Kidney (tissue), 14 donors: ENCODE results near the gene TSR1. TPM values are rescaled to one million over a fixed set of nuclear protein-coding genes. Genes with fewer than 3 reads are reported as not detected.

Source experiments
- DNase-seq, 5 donors: peaks; one replicate each; pipeline ENCODE4 v3.0.0-alpha.2; 2013 to 2020
- FAIRE-seq: peaks from 2 replicates; lab custom pipeline; 2012; peaks lifted over from hg19 to GRCh38; lab: Jason Lieb, UNC
- H3K27ac ChIP-seq, 2 donors: one replicate each; pipeline ENCODE4 v1.7.0; 2013; ENCODE audit warnings: low read depth in 2 of 2, low read length in 2 of 2, inconsistent platforms in 1 of 2
- H3K27me3 ChIP-seq: one replicate; pipeline ENCODE4 v1.7.1; 2013; ENCODE audit warnings: low read length, inconsistent platforms; ENCODE audit not compliant: control insufficient read depth, insufficient read depth
- H3K36me3 ChIP-seq, 3 donors: one replicate each; pipeline versions ENCODE4 v1.7.0 to v1.7.1; 2013; ENCODE audit warnings: low read length in 3 of 3, control low read depth in 1 of 3, inconsistent platforms in 1 of 3; ENCODE audit not compliant: insufficient read depth in 3 of 3, control insufficient read depth in 2 of 3
- H3K4me1 ChIP-seq, 3 donors: one replicate each; pipeline versions ENCODE4 v1.7.0 to v1.7.1; 2013; ENCODE audit warnings: low read length in 3 of 3, inconsistent platforms in 1 of 3, low read depth in 1 of 3; ENCODE audit not compliant: control insufficient read depth in 2 of 3, insufficient read depth in 2 of 3
- H3K4me3 ChIP-seq, 3 donors: one replicate each; pipeline versions ENCODE4 v1.7.0 to v1.8.1; 2013; ENCODE audit warnings: low read length in 3 of 3, control low read depth in 1 of 3, inconsistent platforms in 1 of 3
- H3K9ac ChIP-seq, 3 donors: one replicate each; pipeline versions ENCODE4 v1.7.0 to v1.7.1; 2013; ENCODE audit warnings: low read length in 3 of 3, control low read depth in 1 of 3, inconsistent platforms in 1 of 3
- H3K9me3 ChIP-seq, 3 donors: one replicate each; pipeline versions ENCODE4 v1.7.0 to v1.7.1; 2013; ENCODE audit warnings: low read length in 3 of 3, control low read depth in 1 of 3, inconsistent platforms in 1 of 3; ENCODE audit not compliant: control insufficient read depth in 2 of 3, insufficient read depth in 1 of 3
- intact Hi-C: fragments of 100-400 bp; cut with DNase I; formaldehyde crosslinking; loops from one replicate; pipeline ENCODE4 v1.11.1; 2022
- polyA plus RNA-seq: library from polyadenylated mRNA; stranded (reverse); fragments of 350-450 nt; fragmentation: Illumina TruSeq; extraction: RNeasy Lipid Tissue Mini Kit (QIAGEN cat#74804); gene quantifications from one replicate; pipeline ENCODE4 v1.2.3, GENCODE V29; 2014; ENCODE audit warnings: low read depth, low replicate concordance; ENCODE audit not compliant: insufficient read depth
- total RNA-seq: library from RNA; stranded (reverse); fragmentation: NEBNext Ultra II Directional; extraction: Animal tissue kit (Norgen Biotek cat#: 25700); gene quantifications from one replicate; pipeline ENCODE4 v1.2.1, GENCODE V29; 2021
- TF ChIP-seq, protein P1 (sequence below): IDR thresholded peaks from 3 replicates; pipeline ENCODE4 v1.5.1; 2012; ENCODE audit warnings: mild to moderate bottlenecking, moderate library complexity, borderline replicate concordance; ENCODE audit not compliant: insufficient read depth; ENCODE audit errors: extremely low read depth
- donor health status: control.
- donor health status: control.
- donor health status: control.
- donor health status: control.
- donor health status: control.
- donor health status: DM: yes; HTN: yes; CAD: no.
- donor health status: Normal renal cell carcinoma (clear cell type).

Gene TSR1
- total and polyA plus RNA-seq, 2 donors from 2014 or later = 9.1 to 24.4 TPM

DNA sequence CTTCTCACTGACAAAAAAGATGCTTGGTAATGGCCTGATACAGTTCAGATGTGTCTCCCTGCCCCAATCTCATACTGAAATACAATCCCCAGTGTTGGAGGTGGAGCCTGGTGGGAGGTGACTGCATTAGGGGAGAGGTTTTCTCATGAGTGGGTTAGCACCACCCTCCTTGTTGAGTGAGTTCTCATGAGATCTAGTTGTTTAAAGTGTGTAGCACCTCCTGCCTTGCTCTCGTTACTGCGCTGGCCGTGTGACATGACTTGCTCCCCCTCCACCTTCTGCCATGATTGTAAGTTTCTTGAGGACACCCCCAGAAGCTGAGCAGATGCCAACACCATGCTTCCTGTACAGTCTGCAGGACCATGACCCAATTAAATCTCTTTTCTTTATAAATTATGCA lies 5.0 kb downstream of the TSR1 start:
- Histone ChIP-seq H3K27me3 (no peaks in the 10 kb centered on the region), H3K36me3 (peaks cover 36 to 43% (median 38%) of the 10 kb centered on the region in 3 donors), H3K4me3 (no peak overlapping the region), H3K9me3 (no peaks in the 10 kb centered on the region), H3K27ac (no peak overlapping the region), H3K9ac (no peak overlapping the region), H3K4me1 (peaks cover 0 to 6% (median 3%) of the 10 kb centered on the region in 3 donors)
- no peak for FAIRE-seq
- DNase-seq = no peak
- TF ChIP-seq, protein P1, sequence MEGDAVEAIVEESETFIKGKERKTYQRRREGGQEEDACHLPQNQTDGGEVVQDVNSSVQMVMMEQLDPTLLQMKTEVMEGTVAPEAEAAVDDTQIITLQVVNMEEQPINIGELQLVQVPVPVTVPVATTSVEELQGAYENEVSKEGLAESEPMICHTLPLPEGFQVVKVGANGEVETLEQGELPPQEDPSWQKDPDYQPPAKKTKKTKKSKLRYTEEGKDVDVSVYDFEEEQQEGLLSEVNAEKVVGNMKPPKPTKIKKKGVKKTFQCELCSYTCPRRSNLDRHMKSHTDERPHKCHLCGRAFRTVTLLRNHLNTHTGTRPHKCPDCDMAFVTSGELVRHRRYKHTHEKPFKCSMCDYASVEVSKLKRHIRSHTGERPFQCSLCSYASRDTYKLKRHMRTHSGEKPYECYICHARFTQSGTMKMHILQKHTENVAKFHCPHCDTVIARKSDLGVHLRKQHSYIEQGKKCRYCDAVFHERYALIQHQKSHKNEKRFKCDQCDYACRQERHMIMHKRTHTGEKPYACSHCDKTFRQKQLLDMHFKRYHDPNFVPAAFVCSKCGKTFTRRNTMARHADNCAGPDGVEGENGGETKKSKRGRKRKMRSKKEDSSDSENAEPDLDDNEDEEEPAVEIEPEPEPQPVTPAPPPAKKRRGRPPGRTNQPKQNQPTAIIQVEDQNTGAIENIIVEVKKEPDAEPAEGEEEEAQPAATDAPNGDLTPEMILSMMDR = no peak
- intact Hi-C loops = no loop called here

DNA sequence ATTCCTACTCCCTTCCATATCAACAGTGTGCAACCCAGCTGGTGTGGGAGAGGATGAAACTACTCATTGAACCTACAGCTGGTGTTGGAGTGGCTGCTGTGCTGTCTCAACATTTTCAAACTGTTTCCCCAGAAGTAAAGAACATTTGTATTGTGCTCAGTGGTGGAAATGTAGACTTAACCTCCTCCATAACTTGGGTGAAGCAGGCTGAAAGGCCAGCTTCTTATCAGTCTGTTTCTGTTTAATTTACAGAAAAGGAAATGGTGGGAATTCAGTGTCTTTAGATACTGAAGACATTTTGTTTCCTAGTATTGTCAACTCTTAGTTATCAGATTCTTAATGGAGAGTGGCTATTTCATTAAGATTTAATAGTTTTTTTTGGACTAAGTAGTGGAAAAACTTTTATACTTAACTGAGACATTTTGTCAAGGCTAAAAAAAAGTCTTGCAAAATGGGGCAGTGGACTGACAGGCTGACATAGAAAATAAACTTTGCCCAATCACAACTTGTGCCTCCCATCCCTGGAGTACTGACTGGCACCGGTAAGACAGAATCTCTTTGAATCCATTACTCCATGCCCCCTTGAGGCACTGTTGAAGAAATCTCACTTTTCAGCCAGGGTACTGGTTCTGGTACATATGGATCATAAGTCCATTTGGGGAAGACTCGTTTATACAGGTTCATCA lies 12.5 kb downstream of the TSR1 start:
- Histone ChIP-seq H3K9ac (no peak overlapping the region), H3K4me3 (no peak overlapping the region), H3K27me3 (no peaks in the 10 kb centered on the region), H3K36me3 (peaks cover 6 to 27% (median 26%) of the 10 kb centered on the region in 3 donors), H3K27ac (no peak overlapping the region), H3K9me3 (no peaks in the 10 kb centered on the region), H3K4me1 (no peaks in the 10 kb centered on the region)
- intact Hi-C loops = no loop called here
- TF ChIP-seq, protein P1 = no peak
- FAIRE-seq = no peak
- no peak for DNase-seq

DNA sequence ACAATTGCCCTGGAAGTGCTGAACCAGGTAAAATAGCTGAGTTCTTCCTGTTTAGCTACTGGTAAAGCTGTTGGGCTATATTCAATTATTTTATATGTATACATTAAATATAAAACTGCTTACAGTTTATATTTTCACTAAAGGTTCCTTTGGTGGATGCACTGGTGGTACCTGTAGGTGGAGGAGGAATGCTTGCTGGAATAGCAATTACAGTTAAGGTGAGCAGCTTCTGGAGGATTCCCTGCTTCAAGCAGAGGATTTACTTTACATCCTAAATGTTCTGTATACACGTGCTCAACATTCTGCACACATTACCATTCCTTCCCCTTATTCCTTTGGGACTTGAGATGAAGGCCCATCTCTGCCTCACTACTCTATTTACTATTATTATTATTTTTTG lies 14.9 kb downstream of the TSR1 start:
- Histone ChIP-seq H3K27me3 (no peaks in the 10 kb centered on the region), H3K4me3 (no peak overlapping the region), H3K9me3 (no peaks in the 10 kb centered on the region), H3K36me3 (peaks cover 6 to 27% (median 26%) of the 10 kb centered on the region in 3 donors), H3K4me1 (no peaks in the 10 kb centered on the region), H3K9ac (no peak overlapping the region), H3K27ac (no peak overlapping the region)
- no peak for FAIRE-seq
- intact Hi-C loops = no loop called here
- TF ChIP-seq, protein P1 = no peak
- DNase-seq = no peak
